Measurements from ENCODE around the gene LAMTOR2. TPM values are rescaled to one million over a fixed set of nuclear protein-coding genes. Genes with fewer than 3 reads are reported as not detected.

Gene LAMTOR2
- polyA plus RNA-seq, 3 donors = 99.8 to 227 (median 210) TPM

DNA sequence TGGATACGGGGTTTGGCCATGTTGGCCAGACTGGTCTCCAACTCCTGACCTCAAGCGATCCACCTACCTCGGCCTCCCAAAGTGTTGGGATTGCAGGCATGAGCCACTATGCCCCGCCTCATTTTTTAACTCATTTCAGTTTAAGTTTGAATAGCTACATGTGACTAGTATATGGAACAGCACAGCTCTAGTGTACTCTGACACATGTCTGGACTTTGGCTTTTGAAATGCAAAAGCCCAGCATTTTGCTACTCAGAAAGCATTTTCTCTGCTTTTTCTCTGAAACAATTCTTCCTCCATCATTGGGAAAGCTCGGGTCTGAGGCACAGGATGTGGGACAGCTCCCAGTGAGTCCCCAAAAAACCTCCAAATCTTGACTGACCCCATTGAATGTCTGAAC, 29.8 kb upstream of the LAMTOR2 start:
- no peak overlapping the region for H3K4me3 ChIP-seq (replicated peaks in 1 of 3; ENCODE audit: low read depth in 2 of 3, low read length in 3 of 3)
- no peak overlapping the region for H2AFZ ChIP-seq (ENCODE audit: insufficient read depth, low read depth, low read length, poor library complexity, severe bottlenecking)
- no peak for DNase-seq
- TF ChIP-seq, protein P1, sequence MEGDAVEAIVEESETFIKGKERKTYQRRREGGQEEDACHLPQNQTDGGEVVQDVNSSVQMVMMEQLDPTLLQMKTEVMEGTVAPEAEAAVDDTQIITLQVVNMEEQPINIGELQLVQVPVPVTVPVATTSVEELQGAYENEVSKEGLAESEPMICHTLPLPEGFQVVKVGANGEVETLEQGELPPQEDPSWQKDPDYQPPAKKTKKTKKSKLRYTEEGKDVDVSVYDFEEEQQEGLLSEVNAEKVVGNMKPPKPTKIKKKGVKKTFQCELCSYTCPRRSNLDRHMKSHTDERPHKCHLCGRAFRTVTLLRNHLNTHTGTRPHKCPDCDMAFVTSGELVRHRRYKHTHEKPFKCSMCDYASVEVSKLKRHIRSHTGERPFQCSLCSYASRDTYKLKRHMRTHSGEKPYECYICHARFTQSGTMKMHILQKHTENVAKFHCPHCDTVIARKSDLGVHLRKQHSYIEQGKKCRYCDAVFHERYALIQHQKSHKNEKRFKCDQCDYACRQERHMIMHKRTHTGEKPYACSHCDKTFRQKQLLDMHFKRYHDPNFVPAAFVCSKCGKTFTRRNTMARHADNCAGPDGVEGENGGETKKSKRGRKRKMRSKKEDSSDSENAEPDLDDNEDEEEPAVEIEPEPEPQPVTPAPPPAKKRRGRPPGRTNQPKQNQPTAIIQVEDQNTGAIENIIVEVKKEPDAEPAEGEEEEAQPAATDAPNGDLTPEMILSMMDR (IDR thresholded peaks at IDR 0.05) = no peak
- Mint-ChIP-seq H3K9me3 (peaks cover 0 to 3% (median 0%) of the 10 kb centered on the region in 7 donors), H3K27ac (no peak overlapping the region), H3K4me3 (peak overlapping the region in 1 of 2 donors; percentile 26), H3K4me1 (peaks cover 11% of the 10 kb centered on the region), H3K27me3 (ENCODE audit: low read depth in 3 of 3) (peaks cover 11 to 17% (median 17%) of the 10 kb centered on the region in 3 donors), H3K36me3 (peaks cover 1% of the 10 kb centered on the region in 2 donors)
- WGBS (ENCODE audit: insufficient coverage) = 92% methylated on average over 5 of the region's 5 CpGs
- no peak overlapping the region for H3K27ac ChIP-seq (ENCODE audit: low read depth in 1 of 2, low read length in 2 of 2)
- no peaks in the 10 kb centered on the region for H3K9me3 ChIP-seq (replicated peaks in 1 of 2; ENCODE audit: control insufficient read depth in 1 of 2, insufficient read depth in 1 of 2, low read length in 2 of 2)
- H3K9ac ChIP-seq (ENCODE audit: insufficient read depth, low read length, poor library complexity, severe bottlenecking) = no peak overlapping the region
- H3K79me2 ChIP-seq (ENCODE audit: insufficient read depth, low read length) = peaks cover 10% of the 10 kb centered on the region
- peaks cover 3% of the 10 kb centered on the region for H4K20me1 ChIP-seq (ENCODE audit: insufficient read depth, low read length)
- H3K27me3 ChIP-seq (ENCODE audit: control insufficient read depth in 2 of 2, insufficient read depth in 2 of 2, low read length in 2 of 2) = no peaks in the 10 kb centered on the region
- H3K36me3 ChIP-seq (replicated peaks in 1 of 2; ENCODE audit: control insufficient read depth in 1 of 2, insufficient read depth in 2 of 2, low read length in 2 of 2) = no peaks in the 10 kb centered on the region
- intact Hi-C loops (cut with micrococcal nuclease) = loop anchor here in 1 of 2 donors (5.0 kb wide), 1 partner anchor 32 kb away; no protein-coding TSS in a partner anchor
- peaks cover 9 to 11% of the 10 kb centered on the region in 2 donors for H3K4me1 ChIP-seq (ENCODE audit: control insufficient read depth in 1 of 2, insufficient read depth in 2 of 2, low read length in 2 of 2)
- H3K4me2 ChIP-seq (replicated peaks; ENCODE audit: extremely low read depth, low read length, poor library complexity, severe bottlenecking) = no peak overlapping the region

DNA sequence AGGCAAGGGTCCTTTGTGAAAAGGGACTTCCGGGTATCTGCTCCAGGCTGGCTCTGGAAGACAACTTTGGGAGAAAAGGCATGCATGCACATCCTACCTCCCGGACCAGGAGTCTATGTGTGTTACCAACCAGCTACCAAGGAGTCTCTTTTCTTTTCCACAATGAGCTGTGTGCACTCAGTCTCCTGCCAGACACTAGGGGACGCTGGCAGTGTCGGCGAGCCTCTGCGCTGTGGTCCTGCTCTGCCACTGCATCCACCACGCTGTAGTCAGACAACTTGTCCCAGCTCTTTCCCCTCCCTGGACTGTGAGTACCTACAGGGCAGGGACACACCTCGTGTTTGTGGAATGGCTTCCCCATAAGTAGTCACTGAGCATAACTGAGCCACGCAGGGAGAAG, 28.7 kb upstream of the LAMTOR2 start:
- peak; percentile 18 to 44 (median 21) for DNase-seq
- Mint-ChIP-seq H3K4me3 (no peak overlapping the region), H3K27ac (no peak overlapping the region), H3K36me3 (no peaks in the 10 kb centered on the region), H3K27me3 (ENCODE audit: low read depth in 3 of 3) (peaks cover 11 to 17% (median 17%) of the 10 kb centered on the region in 3 donors), H3K9me3 (peaks cover 0 to 3% (median 0%) of the 10 kb centered on the region in 7 donors), H3K4me1 (peaks cover 4% of the 10 kb centered on the region)
- Histone ChIP-seq H3K4me2 (replicated peaks; ENCODE audit: extremely low read depth, low read length, poor library complexity, severe bottlenecking) (no peak overlapping the region), H3K4me1 (ENCODE audit: control insufficient read depth in 1 of 2, insufficient read depth in 2 of 2, low read length in 2 of 2) (peaks cover 2 to 3% of the 10 kb centered on the region in 2 donors), H3K9ac (ENCODE audit: insufficient read depth, low read length, poor library complexity, severe bottlenecking) (no peak overlapping the region), H4K20me1 (ENCODE audit: insufficient read depth, low read length) (no peaks in the 10 kb centered on the region), H2AFZ (ENCODE audit: insufficient read depth, low read depth, low read length, poor library complexity, severe bottlenecking) (peak overlapping the region; percentile 57), H3K79me2 (ENCODE audit: insufficient read depth, low read length) (no peaks in the 10 kb centered on the region), H3K36me3 (replicated peaks in 1 of 2; ENCODE audit: control insufficient read depth in 1 of 2, insufficient read depth in 2 of 2, low read length in 2 of 2) (no peaks in the 10 kb centered on the region), H3K4me3 (replicated peaks in 1 of 3; ENCODE audit: low read depth in 2 of 3, low read length in 3 of 3) (no peak overlapping the region), H3K9me3 (replicated peaks in 1 of 2; ENCODE audit: control insufficient read depth in 1 of 2, insufficient read depth in 1 of 2, low read length in 2 of 2) (no peaks in the 10 kb centered on the region), H3K27me3 (ENCODE audit: control insufficient read depth in 2 of 2, insufficient read depth in 2 of 2, low read length in 2 of 2) (no peaks in the 10 kb centered on the region), H3K27ac (ENCODE audit: low read depth in 1 of 2, low read length in 2 of 2) (no peak overlapping the region)
- WGBS (ENCODE audit: insufficient coverage) = 7% methylated on average over 8 of the region's 9 CpGs
- intact Hi-C loops (cut with micrococcal nuclease) = loop anchor here in 1 of 2 donors (2.0 kb wide), 1 partner anchor 25 kb away; no protein-coding TSS in a partner anchor
- TF ChIP-seq, protein P1 (IDR thresholded peaks at IDR 0.05) = peak; percentile 65

Data from CD14-positive monocyte (primary cell).